ENCODE data around the gene TAS1R3. TPM values are rescaled to one million over a fixed set of nuclear protein-coding genes. Genes with fewer than 3 reads are reported as not detected.

TAS1R3 gene
- polyA plus RNA-seq, 1 donor from 2014 or later = 1.0 TPM

DNA sequence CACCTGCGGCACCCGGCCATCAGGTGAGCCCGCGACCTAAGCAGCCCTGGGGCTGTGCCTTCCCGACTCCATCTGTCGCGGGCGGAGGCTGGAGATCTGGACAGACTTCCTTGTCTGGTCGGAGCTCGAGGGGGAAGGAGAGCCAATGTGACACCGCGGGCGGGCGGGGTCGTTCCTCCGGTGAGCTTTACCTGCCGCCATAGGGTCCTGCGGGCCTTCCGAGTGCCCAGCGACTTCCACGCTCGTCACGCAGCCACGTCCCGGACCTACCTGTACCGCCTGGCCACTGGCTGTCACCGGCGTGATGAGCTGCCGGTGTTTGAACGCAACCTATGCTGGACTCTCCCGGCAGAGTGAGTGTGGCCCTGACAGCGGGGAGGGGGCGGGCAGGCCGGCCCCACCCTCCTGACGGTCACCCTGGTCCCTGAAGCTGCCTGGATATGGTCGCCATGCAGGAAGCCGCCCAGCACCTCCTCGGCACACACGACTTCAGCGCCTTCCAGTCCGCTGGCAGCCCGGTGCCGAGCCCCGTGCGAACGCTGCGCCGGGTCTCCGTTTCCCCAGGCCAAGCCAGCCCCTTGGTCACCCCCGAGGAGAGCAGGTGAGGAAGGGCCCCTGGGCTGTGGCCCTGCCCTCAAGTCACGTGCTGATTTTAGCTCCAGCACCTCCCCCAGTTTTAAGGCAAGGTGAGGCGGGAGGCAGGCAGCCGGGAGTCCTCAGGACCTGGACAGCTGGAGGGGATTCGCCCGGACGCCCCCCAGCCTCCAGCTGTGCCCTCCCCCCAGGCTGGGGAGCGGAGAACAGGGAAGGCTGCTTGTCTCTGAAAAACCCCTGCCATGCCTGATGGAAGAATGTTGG is 21.6 kb upstream of the TAS1R3 start:
- H3F3A ChIP-seq (ENCODE audit: insufficient read depth, low read length, poor library complexity, severe bottlenecking) = no peaks in the 10 kb centered on the region
- H3K4me3 ChIP-seq (ENCODE audit: low read length) = peak overlapping the region; percentile 92
- no peaks in the 10 kb centered on the region for H3K9me3 ChIP-seq (ENCODE audit: low read length)
- H3K9ac ChIP-seq (ENCODE audit: low read length) = peak overlapping the region; percentile 79
- H4K20me1 ChIP-seq (ENCODE audit: insufficient read depth) = no peaks in the 10 kb centered on the region
- H3K79me2 ChIP-seq (replicated peaks; ENCODE audit: insufficient read depth, low read length) = peaks cover 30% of the 10 kb centered on the region
- no peak overlapping the region for H3K27ac ChIP-seq (ENCODE audit: low read length)
- H3K36me3 ChIP-seq (ENCODE audit: insufficient read depth, low read length) = no peaks in the 10 kb centered on the region
- no peak overlapping the region for H2AFZ ChIP-seq (ENCODE audit: low read depth, low read length)
- no peaks in the 10 kb centered on the region for H3K27me3 ChIP-seq (ENCODE audit: insufficient read depth, low read depth, low read length)
- H3K9me2 ChIP-seq (ENCODE audit: insufficient read depth, low read length) = no peaks in the 10 kb centered on the region
- peak overlapping the region; percentile 30 for H3K4me2 ChIP-seq (ENCODE audit: low read length)
- no peak for TF ChIP-seq CTCF (IDR thresholded peaks at IDR 0.05; ENCODE audit: poor library complexity, severe bottlenecking)
- no peak for TF ChIP-seq SMC3 (conservative IDR thresholded peaks at IDR 0.05; ENCODE audit: poor library complexity)
- TF ChIP-seq EP300 (conservative IDR thresholded peaks at IDR 0.05; ENCODE audit: poor library complexity, severe bottlenecking) = no peak
- no peak for TF ChIP-seq RAD21 (conservative IDR thresholded peaks at IDR 0.05)

- no peak overlapping the region for H3K27ac ChIP-seq (ENCODE audit: low read length)
- H3K27me3 ChIP-seq (ENCODE audit: insufficient read depth, low read depth, low read length) = no peaks in the 10 kb centered on the region
- H3K9me2 ChIP-seq (ENCODE audit: insufficient read depth, low read length) = no peaks in the 10 kb centered on the region
- no peak overlapping the region for H2AFZ ChIP-seq (ENCODE audit: low read depth, low read length)
- H3K4me2 ChIP-seq (ENCODE audit: low read length) = no peak overlapping the region
- no peak for TF ChIP-seq CTCF (IDR thresholded peaks at IDR 0.05; ENCODE audit: poor library complexity, severe bottlenecking)
- no peak overlapping the region for H3K9ac ChIP-seq (ENCODE audit: low read length)
- H3K9me3 ChIP-seq (ENCODE audit: low read length) = no peaks in the 10 kb centered on the region
- H3K79me2 ChIP-seq (replicated peaks; ENCODE audit: insufficient read depth, low read length) = peaks cover 24% of the 10 kb centered on the region
- H3K4me3 ChIP-seq (ENCODE audit: low read length) = peak overlapping the region; percentile 92
- H3K36me3 ChIP-seq (ENCODE audit: insufficient read depth, low read length) = no peaks in the 10 kb centered on the region
- H3F3A ChIP-seq (ENCODE audit: insufficient read depth, low read length, poor library complexity, severe bottlenecking) = no peaks in the 10 kb centered on the region
- no peaks in the 10 kb centered on the region for H4K20me1 ChIP-seq (ENCODE audit: insufficient read depth)
Measured at GRCh38 chr1:1310109-1310385, 21.0 kb upstream of the TAS1R3 start.

GRCh38 chr1:1310476-1311053 is 20.5 kb upstream of the TAS1R3 start:
- Histone ChIP-seq H3F3A (ENCODE audit: insufficient read depth, low read length, poor library complexity, severe bottlenecking) (no peaks in the 10 kb centered on the region), H3K9me3 (ENCODE audit: low read length) (no peaks in the 10 kb centered on the region), H3K27ac (ENCODE audit: low read length) (no peak overlapping the region), H3K4me3 (ENCODE audit: low read length) (no peak overlapping the region), H3K9me2 (ENCODE audit: insufficient read depth, low read length) (no peaks in the 10 kb centered on the region), H3K79me2 (replicated peaks; ENCODE audit: insufficient read depth, low read length) (peaks cover 19% of the 10 kb centered on the region), H3K9ac (ENCODE audit: low read length) (no peak overlapping the region), H2AFZ (ENCODE audit: low read depth, low read length) (no peak overlapping the region), H3K36me3 (ENCODE audit: insufficient read depth, low read length) (no peaks in the 10 kb centered on the region), H4K20me1 (ENCODE audit: insufficient read depth) (no peaks in the 10 kb centered on the region), H3K4me2 (ENCODE audit: low read length) (no peak overlapping the region), H3K27me3 (ENCODE audit: insufficient read depth, low read depth, low read length) (no peaks in the 10 kb centered on the region)
- TF ChIP-seq POLR2AphosphoS5 (IDR thresholded peaks at IDR 0.05) (no peak), CTCF (IDR thresholded peaks at IDR 0.05; ENCODE audit: poor library complexity, severe bottlenecking) (no peak), EZH2 (IDR thresholded peaks at IDR 0.05; ENCODE audit: borderline replicate concordance, insufficient read depth, low read length, poor library complexity, severe bottlenecking) (no peak), SMC3 (conservative IDR thresholded peaks at IDR 0.05; ENCODE audit: poor library complexity) (no peak), TAF1 (IDR thresholded peaks at IDR 0.05; ENCODE audit: low read depth) (no peak), MXI1 (conservative IDR thresholded peaks at IDR 0.05; ENCODE audit: poor library complexity, severe bottlenecking) (no peak)
- TF ChIP-seq, protein P1, sequence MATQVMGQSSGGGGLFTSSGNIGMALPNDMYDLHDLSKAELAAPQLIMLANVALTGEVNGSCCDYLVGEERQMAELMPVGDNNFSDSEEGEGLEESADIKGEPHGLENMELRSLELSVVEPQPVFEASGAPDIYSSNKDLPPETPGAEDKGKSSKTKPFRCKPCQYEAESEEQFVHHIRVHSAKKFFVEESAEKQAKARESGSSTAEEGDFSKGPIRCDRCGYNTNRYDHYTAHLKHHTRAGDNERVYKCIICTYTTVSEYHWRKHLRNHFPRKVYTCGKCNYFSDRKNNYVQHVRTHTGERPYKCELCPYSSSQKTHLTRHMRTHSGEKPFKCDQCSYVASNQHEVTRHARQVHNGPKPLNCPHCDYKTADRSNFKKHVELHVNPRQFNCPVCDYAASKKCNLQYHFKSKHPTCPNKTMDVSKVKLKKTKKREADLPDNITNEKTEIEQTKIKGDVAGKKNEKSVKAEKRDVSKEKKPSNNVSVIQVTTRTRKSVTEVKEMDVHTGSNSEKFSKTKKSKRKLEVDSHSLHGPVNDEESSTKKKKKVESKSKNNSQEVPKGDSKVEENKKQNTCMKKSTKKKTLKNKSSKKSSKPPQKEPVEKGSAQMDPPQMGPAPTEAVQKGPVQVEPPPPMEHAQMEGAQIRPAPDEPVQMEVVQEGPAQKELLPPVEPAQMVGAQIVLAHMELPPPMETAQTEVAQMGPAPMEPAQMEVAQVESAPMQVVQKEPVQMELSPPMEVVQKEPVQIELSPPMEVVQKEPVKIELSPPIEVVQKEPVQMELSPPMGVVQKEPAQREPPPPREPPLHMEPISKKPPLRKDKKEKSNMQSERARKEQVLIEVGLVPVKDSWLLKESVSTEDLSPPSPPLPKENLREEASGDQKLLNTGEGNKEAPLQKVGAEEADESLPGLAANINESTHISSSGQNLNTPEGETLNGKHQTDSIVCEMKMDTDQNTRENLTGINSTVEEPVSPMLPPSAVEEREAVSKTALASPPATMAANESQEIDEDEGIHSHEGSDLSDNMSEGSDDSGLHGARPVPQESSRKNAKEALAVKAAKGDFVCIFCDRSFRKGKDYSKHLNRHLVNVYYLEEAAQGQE (IDR thresholded peaks at IDR 0.05; ENCODE audit: borderline replicate concordance) = no peak

Measured in neural cell (in vitro differentiated cells).